Small intestine (tissue), 7 donors: ENCODE measurements around the gene GPBP1. TPM values are rescaled to one million over a fixed set of nuclear protein-coding genes. Genes with fewer than 3 reads are reported as not detected.
"Not testable (repeated sequence)": the region's sequence is repeated elsewhere in the genome, so short reads cannot be mapped to it uniquely, and the experiment has no call there.

Source experiments
- DNase-seq, 2 donors: peaks; one replicate each; pipeline versions ENCODE4 v3.0.0 to v3.0.0-alpha.2; 2013
- FAIRE-seq: peaks from 2 replicates; lab custom pipeline; 2012; peaks lifted over from hg19 to GRCh38; lab: Jason Lieb, UNC
- H3K27ac ChIP-seq, 3 donors: one replicate each; pipeline ENCODE4 v1.5.1; 2013; ENCODE audit warnings: low read length in 2 of 3, mild to moderate bottlenecking in 2 of 3, control low read depth in 1 of 3, inconsistent platforms in 1 of 3, low read depth in 1 of 3, moderate library complexity in 1 of 3
- H3K27me3 ChIP-seq, 3 donors: one replicate each; pipeline ENCODE4 v1.6.1; 2013; ENCODE audit warnings: low read length in 3 of 3, inconsistent platforms in 1 of 3; ENCODE audit not compliant: control insufficient read depth in 3 of 3, insufficient read depth in 3 of 3
- H3K36me3 ChIP-seq, 3 donors: one replicate each; pipeline ENCODE4 v1.6.1; 2013; ENCODE audit warnings: low read length in 3 of 3, inconsistent platforms in 1 of 3, low read depth in 1 of 3, mild to moderate bottlenecking in 1 of 3, moderate library complexity in 1 of 3; ENCODE audit not compliant: control insufficient read depth in 3 of 3, insufficient read depth in 2 of 3
- H3K4me1 ChIP-seq, 3 donors: one replicate each; pipeline ENCODE4 v1.6.1; 2013; ENCODE audit warnings: low read length in 2 of 3, inconsistent platforms in 1 of 3, low read depth in 1 of 3, mild to moderate bottlenecking in 1 of 3, moderate library complexity in 1 of 3; ENCODE audit not compliant: control insufficient read depth in 3 of 3, insufficient read depth in 2 of 3
- H3K4me3 ChIP-seq, 3 donors: one replicate each; pipeline ENCODE4 v1.5.1; 2013; ENCODE audit warnings: low read length in 3 of 3, control low read depth in 1 of 3, inconsistent platforms in 1 of 3, low read depth in 1 of 3, mild to moderate bottlenecking in 1 of 3, moderate library complexity in 1 of 3
- H3K9me3 ChIP-seq, 2 donors: one replicate each; pipeline ENCODE4 v1.6.1; 2013; ENCODE audit warnings: low read depth in 1 of 2, low read length in 1 of 2; ENCODE audit not compliant: control insufficient read depth in 2 of 2, insufficient read depth in 1 of 2
- WGBS, 3 donors: extraction: QIAGEN DNeasy Blood & Tissue Kit; methylation state at CpG; one replicate each; pipeline ENCODE4 v1.1.7; 2013; 5-methylcytosine and 5-hydroxymethylcytosine counted together
- polyA plus RNA-seq, 4 donors: library from polyadenylated mRNA; stranded (reverse) in 3 of 4; unstranded in 1 of 4; fragments of 200-250 nt in 3 of 4; fragments of 120-200 nt in 1 of 4; gene quantifications; one replicate each; pipeline versions ENCODE4 v1.2.1 to v1.2.3, GENCODE V29; 2013
- donor health status: healthy with polysubstance abuse.
- donor health status: control.
- donor health status: control.
- donor health status: Bipolar disorder and iron deficiency.
- donor health status: healthy.

The GPBP1 gene
- polyA plus RNA-seq, 4 donors, result 41.4 to 93.5 (median 45.2) TPM

DNA sequence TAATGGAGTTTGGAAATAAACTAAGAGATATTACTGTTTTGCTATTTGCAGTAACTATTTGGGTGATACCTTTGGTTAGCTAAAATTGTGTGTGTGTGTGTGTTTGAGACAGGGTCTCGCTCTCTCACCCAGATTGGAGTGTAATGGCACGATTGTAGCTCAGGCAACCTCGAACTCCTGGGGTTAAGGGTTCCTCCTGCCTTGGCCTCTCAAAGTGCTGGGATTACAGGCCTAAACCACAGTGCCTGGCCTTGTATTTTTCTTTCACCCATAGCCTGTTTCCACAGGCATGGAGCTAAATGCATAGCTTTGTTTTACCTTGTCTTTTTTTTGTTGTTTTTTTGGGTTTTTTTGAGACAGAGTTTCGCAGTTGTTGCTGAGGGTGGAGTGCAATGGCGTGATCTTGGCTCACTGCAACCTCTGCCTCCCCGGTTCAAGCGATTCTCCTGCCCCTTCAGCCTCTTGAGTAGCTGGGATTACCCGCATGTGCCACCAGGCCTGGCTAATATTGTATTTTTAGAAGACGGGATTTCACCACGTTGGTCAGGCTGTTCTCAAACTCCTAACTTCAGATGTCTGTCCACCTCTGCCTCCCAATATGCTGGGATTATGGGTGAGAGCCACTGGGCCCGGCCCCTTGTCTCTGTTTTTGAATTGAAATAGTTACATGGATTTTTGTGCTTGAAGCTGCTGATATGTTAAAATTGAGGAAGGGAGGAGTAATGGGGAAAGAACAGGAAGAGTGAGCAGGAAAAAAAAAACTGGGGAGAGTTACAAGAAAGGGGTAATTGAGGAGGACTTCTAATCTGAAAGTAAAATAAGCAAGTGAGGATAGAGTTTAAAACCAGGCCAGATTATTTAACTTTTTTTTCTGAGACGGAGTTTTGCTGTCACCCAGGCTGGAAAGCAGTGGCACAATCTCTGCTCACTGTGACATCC, 5.7 kb downstream of the GPBP1 start:
- FAIRE-seq (no peak), DNase-seq (no peak)
- WGBS, 3 donors, result 25 to 30% (median 25%) methylated on average over 12 of the region's 12 CpGs
- Histone ChIP-seq H3K4me1 (peaks cover 7 to 14% (median 7%) of the 10 kb centered on the region in 3 donors), H3K36me3 (peaks cover 2 to 40% (median 5%) of the 10 kb centered on the region in 3 donors), H3K9me3 (peaks cover 0 to 6% of the 10 kb centered on the region in 2 donors), H3K4me3 (peak overlapping the region in 1 of 3 donors; percentile 52), H3K27me3 (no peaks in the 10 kb centered on the region), H3K27ac (no peak overlapping the region)

DNA sequence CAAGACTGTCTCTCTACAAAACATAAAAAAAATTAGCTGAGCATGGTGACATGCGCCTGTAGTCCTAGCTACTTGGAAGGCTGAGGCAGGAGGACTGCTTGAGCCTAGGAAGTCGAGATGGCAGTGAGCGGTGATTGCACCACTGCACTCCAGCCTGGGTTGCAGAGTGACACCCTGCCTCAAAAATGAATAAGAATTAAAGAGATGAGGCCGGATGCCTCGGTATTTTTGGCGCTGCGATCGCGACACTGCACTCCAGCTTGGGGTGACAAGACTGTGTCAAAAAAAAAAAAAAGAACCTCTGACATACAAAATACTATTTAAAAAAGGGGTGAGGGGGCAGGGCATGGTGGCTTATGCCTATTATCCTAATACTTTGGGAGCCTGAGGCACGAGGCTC, 7.3 kb downstream of the GPBP1 start:
- peaks cover 2 to 43% (median 5%) of the 10 kb centered on the region in 3 donors for H3K36me3 ChIP-seq
- no peak for FAIRE-seq
- peaks cover 7 to 14% (median 12%) of the 10 kb centered on the region in 3 donors for H3K4me1 ChIP-seq
- 60 to 77% (median 76%) methylated on average over 10 of the region's 10 CpGs for WGBS, 3 donors
- no peak overlapping the region for H3K27ac ChIP-seq
- H3K27me3 ChIP-seq, result no peaks in the 10 kb centered on the region
- peaks cover 0 to 6% of the 10 kb centered on the region in 2 donors for H3K9me3 ChIP-seq
- H3K4me3 ChIP-seq, result no peak overlapping the region
- no peak for DNase-seq

DNA sequence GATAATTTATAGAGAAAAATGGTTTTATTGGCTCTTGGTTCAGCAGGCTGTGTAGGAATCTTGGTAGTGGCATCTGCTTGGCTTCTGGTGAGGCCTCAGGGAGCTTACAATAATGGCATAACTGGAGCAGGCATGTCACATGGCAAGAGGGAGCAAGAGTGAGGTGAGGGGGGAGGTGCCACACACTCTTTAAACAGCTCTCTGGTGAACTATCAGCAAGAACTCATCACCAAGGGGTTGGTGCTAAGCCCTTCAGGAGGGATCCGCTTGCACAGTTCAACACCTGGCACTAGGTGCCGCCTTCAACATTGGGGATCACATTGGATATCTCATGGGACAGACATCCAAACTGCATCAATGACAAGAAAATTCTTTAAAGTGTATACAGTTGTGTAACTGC, 10.5 kb downstream of the GPBP1 start:
- H3K27me3 ChIP-seq, result no peaks in the 10 kb centered on the region
- H3K27ac ChIP-seq, result no peak overlapping the region
- no peak overlapping the region for H3K4me3 ChIP-seq
- no peak for FAIRE-seq
- DNase-seq, result no peak
- 91 to 98% (median 93%) methylated on average over 2 of the region's 2 CpGs for WGBS, 3 donors
- peaks cover 2 to 40% (median 5%) of the 10 kb centered on the region in 3 donors for H3K36me3 ChIP-seq
- peaks cover 0 to 6% of the 10 kb centered on the region in 2 donors for H3K9me3 ChIP-seq
- peaks cover 7 to 18% (median 14%) of the 10 kb centered on the region in 3 donors for H3K4me1 ChIP-seq

DNA sequence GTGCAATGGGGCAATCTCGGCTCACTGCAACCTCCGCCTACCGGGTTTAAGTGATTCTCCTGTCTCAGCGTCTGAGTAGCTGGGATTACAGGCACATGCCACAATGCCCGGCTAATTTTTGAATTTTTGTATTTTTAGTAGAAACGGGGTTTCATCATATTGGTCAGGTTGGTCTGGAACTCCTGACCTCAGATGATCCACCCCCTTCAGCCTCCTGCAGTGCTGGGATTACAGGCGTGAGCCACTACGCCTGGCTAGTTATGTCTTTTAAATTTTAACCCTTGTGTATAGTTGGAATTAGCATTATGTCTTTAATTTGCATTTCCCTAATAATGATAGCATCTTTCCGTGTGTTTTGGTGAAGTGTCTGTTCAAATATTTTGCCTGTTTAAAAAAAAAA, 11.5 kb downstream of the GPBP1 start:
- no peak for FAIRE-seq
- Histone ChIP-seq H3K4me1 (peaks cover 4 to 13% (median 9%) of the 10 kb centered on the region in 3 donors), H3K27ac (no peak overlapping the region), H3K27me3 (no peaks in the 10 kb centered on the region), H3K36me3 (peaks cover 2 to 32% (median 2%) of the 10 kb centered on the region in 3 donors), H3K9me3 (peaks cover 0 to 6% of the 10 kb centered on the region in 2 donors), H3K4me3 (no peak overlapping the region)
- 63 to 65% (median 64%) methylated on average over 9 of the region's 9 CpGs for WGBS, 3 donors
- no peak for DNase-seq

- peaks cover 0 to 6% of the 10 kb centered on the region in 2 donors for H3K9me3 ChIP-seq
- H3K4me1 ChIP-seq, result peaks cover 1 to 12% (median 9%) of the 10 kb centered on the region in 3 donors
- WGBS, 3 donors, result 54 to 70% (median 59%) methylated on average over 4 of the region's 4 CpGs
- FAIRE-seq, result no peak
- no peak overlapping the region for H3K4me3 ChIP-seq
- peaks cover 2 to 36% (median 2%) of the 10 kb centered on the region in 3 donors for H3K36me3 ChIP-seq
- H3K27ac ChIP-seq, result no peak overlapping the region
- H3K27me3 ChIP-seq, result no peaks in the 10 kb centered on the region
- peak in 1 of 2 donors; percentile 53 for DNase-seq
Measured at GRCh38 chr5:57186194-57186593, 12.3 kb downstream of the GPBP1 start.

GRCh38 chr5:57187977-57188376, 14.1 kb downstream of the GPBP1 start:
- WGBS, 3 donors, result 60 to 83% (median 64%) methylated on average over 4 of the region's 4 CpGs
- H3K4me3 ChIP-seq, H3K4me1 ChIP-seq, H3K9me3 ChIP-seq, FAIRE-seq, H3K27ac ChIP-seq, DNase-seq, H3K27me3 ChIP-seq: not testable (repeated sequence)
- peaks cover 2 to 39% (median 4%) of the 10 kb centered on the region in 3 donors for H3K36me3 ChIP-seq

DNA sequence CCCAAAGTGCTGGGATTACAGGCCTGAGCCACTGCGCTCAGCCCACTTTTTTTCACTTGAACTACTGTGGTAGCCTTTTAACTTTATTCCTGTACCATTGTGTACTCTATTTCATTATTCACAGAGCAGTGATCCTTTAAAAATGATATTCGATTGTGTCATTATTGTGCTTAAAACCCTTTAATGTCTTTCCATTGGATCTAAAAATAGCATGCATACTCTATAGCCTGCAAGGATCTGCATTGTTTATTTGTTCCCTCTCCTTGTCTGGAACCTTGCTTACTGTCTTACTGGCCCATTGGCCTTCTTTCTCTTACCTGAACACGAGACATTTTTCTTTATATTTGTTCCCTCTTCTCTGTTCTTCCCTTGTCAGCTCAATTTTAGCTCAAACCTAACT, 15.7 kb downstream of the GPBP1 start:
- Histone ChIP-seq H3K27ac (no peak overlapping the region), H3K36me3 (peaks cover 0 to 29% (median 5%) of the 10 kb centered on the region in 3 donors), H3K9me3 (no peaks in the 10 kb centered on the region), H3K4me3 (no peak overlapping the region), H3K4me1 (peaks cover 0 to 9% (median 6%) of the 10 kb centered on the region in 3 donors), H3K27me3 (no peaks in the 10 kb centered on the region)
- DNase-seq, result no peak
- WGBS, 3 donors, result 71 to 78% (median 74%) methylated on average over 3 of the region's 3 CpGs
- FAIRE-seq, result no peak

GRCh38 chr5:57190593-57190992, 16.7 kb downstream of the GPBP1 start:
- 87 to 95% (median 93%) methylated on average over 2 of the region's 2 CpGs for WGBS, 3 donors
- peaks cover 0 to 8% (median 6%) of the 10 kb centered on the region in 3 donors for H3K4me1 ChIP-seq
- no peak for DNase-seq
- FAIRE-seq, result no peak
- no peak overlapping the region for H3K27ac ChIP-seq
- H3K27me3 ChIP-seq, result no peaks in the 10 kb centered on the region
- no peak overlapping the region for H3K4me3 ChIP-seq
- H3K9me3 ChIP-seq, result no peaks in the 10 kb centered on the region
- peaks cover 0 to 29% (median 8%) of the 10 kb centered on the region in 3 donors for H3K36me3 ChIP-seq
